Measurements from ENCODE around the gene CCDC169. TPM values are rescaled to one million over a fixed set of nuclear protein-coding genes. Genes with fewer than 3 reads are reported as not detected.

CCDC169 gene
- total RNA-seq, 4 donors from 2014 or later: 0.22 to 0.51 TPM; not detected in 2

- TF ChIP-seq CTCF (IDR thresholded peaks at IDR 0.05; ENCODE audit: low read depth): no peak
These were observed 105.4 kb downstream of the CCDC169 start for GRCh38 chr13:36192166-36192565.

GRCh38 chr13:36190771-36191170 lies 106.8 kb downstream of the CCDC169 start:
- no peak for TF ChIP-seq CTCF (IDR thresholded peaks at IDR 0.05; ENCODE audit: low read depth)

- no peak for TF ChIP-seq CTCF (IDR thresholded peaks at IDR 0.05; ENCODE audit: low read depth)
These were observed 109.2 kb downstream of the CCDC169 start for GRCh38 chr13:36188441-36188840.

- no peak for TF ChIP-seq CTCF (IDR thresholded peaks at IDR 0.05; ENCODE audit: low read depth)
These were observed 113.7 kb downstream of the CCDC169 start for GRCh38 chr13:36183901-36184300.

Small RNAs within 50 kb of the gene (small RNA-seq; reads per million reads assigned to genes)
- not detected for gene RNU6-71P

Other genes with a start within 250 kb of the CCDC169 start
- 100 to 1,000 TPM in 3 of 4 donors, 10 to 100 TPM in 1; 78.9 to 116 (median 106) TPM for gene DCLK1, start 166.4 kb downstream of the CCDC169 start, total RNA-seq
- under 1 TPM in 1 of 4 donors, not detected in 3; 0.98 TPM for gene SOHLH2, start 83.3 kb downstream of the CCDC169 start, total RNA-seq
- 100 to 1,000 TPM in 1 of 4 donors, 10 to 100 TPM in 3; 79.1 to 117 (median 89.6) TPM for gene SPART, start 48.6 kb upstream of the CCDC169 start, total RNA-seq
- 1 to 10 TPM in 1 of 4 donors, under 1 TPM in 2, not detected in 1; 0.22 to 1.2 (median 0.38) TPM for gene CCNA1, start 134.7 kb upstream of the CCDC169 start, total RNA-seq